ENCODE results near the gene BORCS6.
A peak's percentile ranks its signal among the peaks of the same experiment; 100 is the strongest.
"Not testable (repeated sequence)": the region's sequence is repeated elsewhere in the genome, so short reads cannot be mapped to it uniquely, and the experiment has no call there.

- not testable (repeated sequence) for TF ChIP-seq CTCF (IDR thresholded peaks at IDR 0.05 in 2 of 3, conservative IDR thresholded peaks at IDR 0.05 in 1 of 3; ENCODE audit: borderline replicate concordance in 1 of 3, insufficient read depth in 1 of 3, low read depth in 2 of 3, low read length in 2 of 3); RAD21 (IDR thresholded peaks at IDR 0.05; ENCODE audit: low read depth); POLR2A (IDR thresholded peaks at IDR 0.05; ENCODE audit: borderline replicate concordance, extremely low read depth, insufficient read depth, insufficient read length); POLR2AphosphoS5 (IDR thresholded peaks at IDR 0.05; ENCODE audit: low read depth, low read length); REST (IDR thresholded peaks at IDR 0.05; ENCODE audit: low read depth); YY1 (IDR thresholded peaks at IDR 0.05; ENCODE audit: extremely low read depth, insufficient replicate concordance, low read depth, low read length); EZH2 (IDR thresholded peaks at IDR 0.05); JUND (IDR thresholded peaks at IDR 0.05); ELF1 (IDR thresholded peaks at IDR 0.05; ENCODE audit: borderline replicate concordance, low read depth)
- peak; percentile 27 for TF ChIP-seq TCF7L2 (IDR thresholded peaks at IDR 0.05; ENCODE audit: borderline replicate concordance, extremely low read depth, insufficient read depth, insufficient read length)
Measured at GRCh38 chr17:8214000-8214399, 24.0 kb upstream of the BORCS6 start.
